Measurements from ENCODE around the gene SH3GL3.

SH3GL3 gene

DNA sequence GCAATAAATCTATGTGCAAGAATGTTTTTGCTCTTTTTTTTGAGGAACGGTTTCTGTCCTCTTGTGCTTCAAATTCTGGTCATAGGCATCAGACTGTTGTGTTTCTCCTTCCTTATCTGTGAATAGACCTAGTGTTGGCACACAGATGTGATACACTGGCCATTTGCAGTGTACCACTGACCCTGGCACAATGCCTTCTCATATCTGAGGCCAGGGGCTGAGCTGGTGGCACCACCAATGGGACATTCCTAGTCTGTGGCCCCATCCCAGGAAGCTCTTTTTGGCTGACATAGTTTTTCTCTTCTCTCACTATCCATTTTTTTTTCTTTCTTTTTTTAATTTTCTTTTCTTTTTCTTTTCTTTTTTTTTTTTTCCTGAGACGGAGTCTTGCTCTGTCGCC lies 40.4 kb downstream of the SH3GL3 start:
- Histone ChIP-seq H2BK120ac (ENCODE audit: low read depth, low read length) (no peak overlapping the region), H4K8ac (ENCODE audit: low read depth, low read length) (no peak overlapping the region), H2BK5ac (ENCODE audit: low read length) (no peak overlapping the region), H2AFZ (ENCODE audit: low read length) (no peak overlapping the region), H3K23ac (ENCODE audit: low read depth, low read length, poor library complexity) (no peak overlapping the region), H3K4ac (ENCODE audit: low read length) (no peak overlapping the region), H3K27ac (replicated peaks; ENCODE audit: low read length) (no peak overlapping the region), H3K14ac (ENCODE audit: low read length) (no peak overlapping the region), H2BK12ac (ENCODE audit: low read length) (no peak overlapping the region), H3K9ac (ENCODE audit: low read depth, low read length, poor library complexity) (no peak overlapping the region), H3K79me1 (ENCODE audit: low read depth, low read length) (no peaks in the 10 kb centered on the region), H2BK15ac (ENCODE audit: low read length) (no peak overlapping the region), H3K18ac (ENCODE audit: low read length) (no peak overlapping the region), H3K36me3 (replicated peaks in 1 of 2; ENCODE audit: control insufficient read depth in 2 of 2, insufficient read depth in 2 of 2, low read length in 2 of 2) (no peaks in the 10 kb centered on the region), H3K4me3 (ENCODE audit: low read length in 2 of 2) (no peak overlapping the region), H3K27me3 (ENCODE audit: control insufficient read depth in 3 of 3, insufficient read depth in 3 of 3, low read depth in 1 of 3, low read length in 3 of 3) (no peaks in the 10 kb centered on the region), H3K9me3 (replicated peaks in 1 of 2; ENCODE audit: control insufficient read depth in 2 of 2, insufficient read depth in 1 of 2, low read depth in 1 of 2, low read length in 2 of 2) (no peaks in the 10 kb centered on the region), H2AK5ac (ENCODE audit: low read depth, low read length) (no peak overlapping the region), H3K4me2 (ENCODE audit: insufficient read depth, low read length, poor library complexity, severe bottlenecking) (no peak overlapping the region), H4K91ac (ENCODE audit: low read depth, low read length, poor library complexity) (no peak overlapping the region), H3K4me1 (ENCODE audit: control insufficient read depth in 2 of 2, insufficient read depth in 1 of 2, low read depth in 1 of 2, low read length in 2 of 2) (no peaks in the 10 kb centered on the region)
- no CpG with 5 or more reads among the region's 3 CpGs for WGBS, 2 donors (ENCODE audit: extremely low coverage in 2 of 2, insufficient read length in 2 of 2, insufficient replicate concordance in 1 of 2)
- DNase-seq (ENCODE audit: low spot score): no peak

DNA sequence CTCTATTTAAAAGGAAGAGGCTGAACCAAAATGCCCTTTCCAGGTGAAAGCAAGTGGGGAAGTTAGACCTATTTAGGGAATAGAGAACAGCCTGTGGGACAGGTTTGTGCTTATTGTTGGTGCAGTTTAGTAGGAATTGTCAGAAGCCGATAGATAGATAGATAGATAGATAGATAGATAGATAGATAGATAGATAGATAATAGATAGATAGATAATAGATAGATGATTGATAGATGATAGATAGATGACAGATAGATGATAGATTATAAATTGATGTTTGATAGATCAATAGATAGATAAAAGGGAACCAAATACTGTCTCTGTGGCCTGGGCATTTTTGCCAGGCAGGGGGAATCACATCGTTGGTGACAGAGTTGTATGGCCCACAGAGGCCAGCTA lies 42.5 kb downstream of the SH3GL3 start:
- no peaks in the 10 kb centered on the region for H3K9me3 ChIP-seq (replicated peaks in 1 of 2; ENCODE audit: control insufficient read depth in 2 of 2, insufficient read depth in 1 of 2, low read depth in 1 of 2, low read length in 2 of 2)
- H3K4me1 ChIP-seq (ENCODE audit: control insufficient read depth in 2 of 2, insufficient read depth in 1 of 2, low read depth in 1 of 2, low read length in 2 of 2): no peaks in the 10 kb centered on the region
- no peak overlapping the region for H4K91ac ChIP-seq (ENCODE audit: low read depth, low read length, poor library complexity)
- no peak overlapping the region for H3K27ac ChIP-seq (replicated peaks; ENCODE audit: low read length)
- no peak for DNase-seq (ENCODE audit: low spot score)
- no peak overlapping the region for H2BK5ac ChIP-seq (ENCODE audit: low read length)
- H3K18ac ChIP-seq (ENCODE audit: low read length): no peak overlapping the region
- no peak overlapping the region for H3K9ac ChIP-seq (ENCODE audit: low read depth, low read length, poor library complexity)
- no peak overlapping the region for H3K14ac ChIP-seq (ENCODE audit: low read length)
- no peak overlapping the region for H2BK15ac ChIP-seq (ENCODE audit: low read length)
- no peak overlapping the region for H3K23ac ChIP-seq (ENCODE audit: low read depth, low read length, poor library complexity)
- no peaks in the 10 kb centered on the region for H3K36me3 ChIP-seq (replicated peaks in 1 of 2; ENCODE audit: control insufficient read depth in 2 of 2, insufficient read depth in 2 of 2, low read length in 2 of 2)
- H4K8ac ChIP-seq (ENCODE audit: low read depth, low read length): no peak overlapping the region
- no peak overlapping the region for H3K4ac ChIP-seq (ENCODE audit: low read length)
- H2BK120ac ChIP-seq (ENCODE audit: low read depth, low read length): no peak overlapping the region
- H3K4me3 ChIP-seq (ENCODE audit: low read length in 2 of 2): no peak overlapping the region
- H2BK12ac ChIP-seq (ENCODE audit: low read length): no peak overlapping the region
- no peak overlapping the region for H2AFZ ChIP-seq (ENCODE audit: low read length)
- H3K4me2 ChIP-seq (ENCODE audit: insufficient read depth, low read length, poor library complexity, severe bottlenecking): no peak overlapping the region
- no peak overlapping the region for H2AK5ac ChIP-seq (ENCODE audit: low read depth, low read length)
- H3K27me3 ChIP-seq (ENCODE audit: control insufficient read depth in 3 of 3, insufficient read depth in 3 of 3, low read depth in 1 of 3, low read length in 3 of 3): no peaks in the 10 kb centered on the region
- no CpG with 5 or more reads among the region's 2 CpGs for WGBS, 2 donors (ENCODE audit: extremely low coverage in 2 of 2, insufficient read length in 2 of 2, insufficient replicate concordance in 1 of 2)
- H3K79me1 ChIP-seq (ENCODE audit: low read depth, low read length): no peaks in the 10 kb centered on the region

DNA sequence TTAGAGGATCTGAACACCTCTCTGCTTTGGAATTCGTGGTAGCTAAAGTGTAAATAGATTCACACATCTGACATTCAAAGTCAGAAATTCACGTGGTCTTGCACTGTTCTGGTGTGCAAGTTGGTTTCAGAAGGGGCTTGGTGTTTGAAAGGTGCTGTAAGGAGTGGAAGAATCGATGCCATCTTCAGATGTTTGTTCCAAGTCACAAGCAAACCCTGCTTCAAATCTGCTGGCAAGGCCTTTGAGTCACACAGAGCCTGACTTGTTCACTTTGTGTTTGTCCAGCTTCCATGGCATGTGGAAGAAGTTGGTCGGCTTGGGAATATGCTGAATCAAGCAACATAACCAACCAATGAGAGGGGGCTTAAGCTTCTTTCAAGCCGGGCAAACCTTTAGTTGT lies 44.3 kb downstream of the SH3GL3 start:
- Histone ChIP-seq H3K4ac (ENCODE audit: low read length) (no peak overlapping the region), H3K79me1 (ENCODE audit: low read depth, low read length) (no peaks in the 10 kb centered on the region), H3K4me1 (ENCODE audit: control insufficient read depth in 2 of 2, insufficient read depth in 1 of 2, low read depth in 1 of 2, low read length in 2 of 2) (no peaks in the 10 kb centered on the region), H3K9me3 (replicated peaks in 1 of 2; ENCODE audit: control insufficient read depth in 2 of 2, insufficient read depth in 1 of 2, low read depth in 1 of 2, low read length in 2 of 2) (no peaks in the 10 kb centered on the region), H3K18ac (ENCODE audit: low read length) (no peak overlapping the region), H3K9ac (ENCODE audit: low read depth, low read length, poor library complexity) (no peak overlapping the region), H3K14ac (ENCODE audit: low read length) (no peak overlapping the region), H3K27ac (replicated peaks; ENCODE audit: low read length) (no peak overlapping the region), H2BK5ac (ENCODE audit: low read length) (no peak overlapping the region), H2AFZ (ENCODE audit: low read length) (no peak overlapping the region), H2BK120ac (ENCODE audit: low read depth, low read length) (no peak overlapping the region), H3K4me3 (ENCODE audit: low read length in 2 of 2) (no peak overlapping the region), H3K23ac (ENCODE audit: low read depth, low read length, poor library complexity) (no peak overlapping the region), H2AK5ac (ENCODE audit: low read depth, low read length) (no peak overlapping the region), H3K36me3 (replicated peaks in 1 of 2; ENCODE audit: control insufficient read depth in 2 of 2, insufficient read depth in 2 of 2, low read length in 2 of 2) (no peaks in the 10 kb centered on the region), H3K27me3 (ENCODE audit: control insufficient read depth in 3 of 3, insufficient read depth in 3 of 3, low read depth in 1 of 3, low read length in 3 of 3) (no peaks in the 10 kb centered on the region), H4K91ac (ENCODE audit: low read depth, low read length, poor library complexity) (no peak overlapping the region), H2BK12ac (ENCODE audit: low read length) (no peak overlapping the region), H4K8ac (ENCODE audit: low read depth, low read length) (no peak overlapping the region), H2BK15ac (ENCODE audit: low read length) (no peak overlapping the region), H3K4me2 (ENCODE audit: insufficient read depth, low read length, poor library complexity, severe bottlenecking) (no peak overlapping the region)
- DNase-seq (ENCODE audit: low spot score): no peak
- no CpG with 5 or more reads among the region's 5 CpGs for WGBS, 2 donors (ENCODE audit: extremely low coverage in 2 of 2, insufficient read length in 2 of 2, insufficient replicate concordance in 1 of 2)

DNA sequence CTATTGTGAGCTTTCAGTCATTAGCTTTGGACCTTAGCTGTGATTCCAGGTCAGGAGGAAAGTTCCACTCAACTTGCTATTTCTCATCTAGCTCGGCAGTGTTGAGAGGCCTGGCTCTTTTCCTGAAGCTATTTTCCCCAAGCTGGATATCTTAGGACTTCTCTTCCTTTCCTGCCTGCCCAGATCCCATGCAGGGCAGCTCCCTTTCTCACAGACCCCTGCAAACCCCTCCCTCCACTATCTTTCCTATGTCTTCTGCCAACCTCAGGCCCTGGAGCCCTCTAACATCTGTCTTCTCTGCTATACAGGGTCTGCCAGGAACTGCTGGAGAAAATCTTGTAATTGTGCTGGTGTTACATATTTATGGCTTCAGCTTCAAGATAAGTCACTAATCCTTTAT lies 49.6 kb downstream of the SH3GL3 start:
- peaks cover 0 to 5% of the 10 kb centered on the region in 2 donors for H3K9me3 ChIP-seq (replicated peaks in 1 of 2; ENCODE audit: control insufficient read depth in 2 of 2, insufficient read depth in 1 of 2, low read depth in 1 of 2, low read length in 2 of 2)
- H3K79me1 ChIP-seq (ENCODE audit: low read depth, low read length): no peaks in the 10 kb centered on the region
- no peak overlapping the region for H3K9ac ChIP-seq (ENCODE audit: low read depth, low read length, poor library complexity)
- H3K14ac ChIP-seq (ENCODE audit: low read length): no peak overlapping the region
- no peak overlapping the region for H4K8ac ChIP-seq (ENCODE audit: low read depth, low read length)
- no peak overlapping the region for H2BK120ac ChIP-seq (ENCODE audit: low read depth, low read length)
- no peak overlapping the region for H2AK5ac ChIP-seq (ENCODE audit: low read depth, low read length)
- no peak overlapping the region for H3K27ac ChIP-seq (replicated peaks; ENCODE audit: low read length)
- H2BK12ac ChIP-seq (ENCODE audit: low read length): no peak overlapping the region
- H3K4me2 ChIP-seq (ENCODE audit: insufficient read depth, low read length, poor library complexity, severe bottlenecking): no peak overlapping the region
- no peak overlapping the region for H3K18ac ChIP-seq (ENCODE audit: low read length)
- H3K36me3 ChIP-seq (replicated peaks in 1 of 2; ENCODE audit: control insufficient read depth in 2 of 2, insufficient read depth in 2 of 2, low read length in 2 of 2): no peaks in the 10 kb centered on the region
- no CpG with 5 or more reads among the region's 1 CpG for WGBS, 2 donors (ENCODE audit: extremely low coverage in 2 of 2, insufficient read length in 2 of 2, insufficient replicate concordance in 1 of 2)
- H4K91ac ChIP-seq (ENCODE audit: low read depth, low read length, poor library complexity): no peak overlapping the region
- H3K23ac ChIP-seq (ENCODE audit: low read depth, low read length, poor library complexity): no peak overlapping the region
- no peak overlapping the region for H3K4ac ChIP-seq (ENCODE audit: low read length)
- no peak overlapping the region for H2AFZ ChIP-seq (ENCODE audit: low read length)
- no peaks in the 10 kb centered on the region for H3K27me3 ChIP-seq (ENCODE audit: control insufficient read depth in 3 of 3, insufficient read depth in 3 of 3, low read depth in 1 of 3, low read length in 3 of 3)
- no peak for DNase-seq (ENCODE audit: low spot score)
- H2BK15ac ChIP-seq (ENCODE audit: low read length): no peak overlapping the region
- no peaks in the 10 kb centered on the region for H3K4me1 ChIP-seq (ENCODE audit: control insufficient read depth in 2 of 2, insufficient read depth in 1 of 2, low read depth in 1 of 2, low read length in 2 of 2)
- no peak overlapping the region for H2BK5ac ChIP-seq (ENCODE audit: low read length)
- no peak overlapping the region for H3K4me3 ChIP-seq (ENCODE audit: low read length in 2 of 2)

Measured in neuronal stem cell (in vitro differentiated cells).